Naive thymus-derived CD8-positive, alpha-beta T cell (primary cell): ENCODE data around the gene TRNT1. TPM values are rescaled to one million over a fixed set of nuclear protein-coding genes. Genes with fewer than 3 reads are reported as not detected.
A peak's percentile ranks its signal among the peaks of the same experiment; 100 is the strongest.

Experiments used
- ATAC-seq, 2 donors: fragments of 150-1000 bp; cut with Tn5 transposase in 1 of 2; sonication (Bioruptor Pico), chemical (Tn5 transposase) in 1 of 2; 1 replicate in 1 of 2; 2 replicates in 1 of 2; pipeline ENCODE4 v1.10.0; 2021; ENCODE audit warnings: mild to moderate bottlenecking in 2 of 2, moderate library complexity in 2 of 2
- POLR2A ChIA-PET: fragments of 350-600 bp; sonication (Branson Sonifier 250); formaldehyde crosslinking; loops from one replicate; lab custom pipeline; 2021; ENCODE audit warnings: antibody characterized with exemption; lab: Charles Lee
- DNase-seq, 10 donors: peaks; one replicate each; pipeline versions ENCODE4 v3.0.0 to v3.0.0-alpha.2; 2020 to 2022
- H3K27ac Mint-ChIP-seq, 10 donors: one replicate each; pipeline ENCODE4 v1.8.0; 2020 to 2022; ENCODE audit warnings: mild to moderate bottlenecking in 10 of 10, mixed read lengths in 10 of 10, moderate library complexity in 4 of 10, inconsistent platforms in 1 of 10
- H3K27me3 Mint-ChIP-seq, 5 donors: one replicate each; pipeline ENCODE4 v1.8.0; 2021 to 2022; ENCODE audit warnings: mixed read lengths in 5 of 5
- H3K36me3 Mint-ChIP-seq, 3 donors: one replicate each; pipeline ENCODE4 v1.8.0; 2020 to 2022; ENCODE audit warnings: mixed read lengths in 3 of 3, mild to moderate bottlenecking in 2 of 3, inconsistent platforms in 1 of 3
- H3K4me1 Mint-ChIP-seq, 4 donors: one replicate each; pipeline ENCODE4 v1.8.0; 2021 to 2022; ENCODE audit warnings: mixed read lengths in 4 of 4
- H3K4me3 Mint-ChIP-seq, 10 donors: one replicate each; pipeline ENCODE4 v1.8.0; 2020 to 2022; ENCODE audit warnings: mild to moderate bottlenecking in 10 of 10, mixed read lengths in 10 of 10, moderate library complexity in 6 of 10, inconsistent platforms in 1 of 10
- H3K9me3 Mint-ChIP-seq, 9 donors: one replicate each; pipeline ENCODE4 v1.8.0; 2020 to 2022; ENCODE audit warnings: mixed read lengths in 9 of 9, mild to moderate bottlenecking in 3 of 9, inconsistent platforms in 1 of 9, moderate library complexity in 1 of 9
- polyA plus RNA-seq, 3 donors: library from polyadenylated mRNA; unstranded; fragments of 300-500 nt; fragmentation: Illumina TruSeq; gene quantifications; one replicate each; pipeline ENCODE4 v1.2.3, GENCODE V29; 2021
- total RNA-seq, 8 experiments: library from RNA in 2 of 8; stranded (reverse) in 2 of 8; gene quantifications; one replicate each; pipeline ENCODE4 v1.2.3 and lab custom pipeline; 2021 to 2026

The TRNT1 gene
- total and polyA plus RNA-seq, 5 experiments from 2014 or later = 18.0 to 44.8 (median 26.4) TPM

DNA sequence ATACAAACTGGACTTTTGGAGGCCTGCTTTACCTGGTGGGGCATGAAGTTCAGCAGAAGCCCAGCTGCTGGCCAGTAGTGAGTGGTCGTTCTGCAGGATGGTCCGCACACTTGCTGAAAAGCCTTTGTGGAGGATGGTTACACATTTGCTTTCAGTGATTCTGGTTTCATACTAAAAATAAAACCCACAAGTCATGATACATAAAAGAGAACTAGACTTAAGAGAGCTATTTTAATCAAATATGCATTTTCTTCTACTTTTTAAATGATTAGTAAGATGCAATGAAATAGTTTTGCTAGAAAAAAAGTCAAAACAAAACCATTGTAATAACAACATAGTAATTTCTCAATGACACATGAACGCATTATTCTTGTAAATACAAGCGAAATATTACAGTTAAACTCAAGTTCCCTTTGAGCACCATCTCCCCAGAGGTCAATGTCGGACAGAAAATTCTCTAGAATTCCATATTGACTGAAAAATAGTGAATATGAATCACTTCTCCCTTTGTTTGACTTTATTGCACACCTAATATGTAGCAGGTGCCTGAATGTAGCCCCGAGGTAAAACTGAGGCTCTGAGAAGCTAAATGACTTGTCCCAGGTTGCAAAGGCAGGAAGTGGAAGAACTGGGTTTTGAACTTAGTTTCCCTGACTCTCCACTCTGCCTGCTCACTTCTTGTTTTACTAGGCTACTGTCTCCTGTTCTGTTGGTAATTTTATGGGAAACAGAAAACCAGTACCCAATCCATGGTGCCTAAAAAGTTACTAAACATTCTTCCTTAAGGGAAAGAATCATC, 24.9 kb upstream of the TRNT1 start:
- Mint-ChIP-seq H3K9me3 (no peaks in the 10 kb centered on the region), H3K27me3 (peaks cover 6 to 14% (median 8%) of the 10 kb centered on the region in 5 donors), H3K36me3 (no peaks in the 10 kb centered on the region), H3K4me3 (no peak overlapping the region), H3K4me1 (peaks cover 0 to 10% (median 0%) of the 10 kb centered on the region in 4 donors), H3K27ac (no peak overlapping the region)
- DNase-seq (no peak), ATAC-seq (no peak)
- POLR2A ChIA-PET = no interaction called here

DNA sequence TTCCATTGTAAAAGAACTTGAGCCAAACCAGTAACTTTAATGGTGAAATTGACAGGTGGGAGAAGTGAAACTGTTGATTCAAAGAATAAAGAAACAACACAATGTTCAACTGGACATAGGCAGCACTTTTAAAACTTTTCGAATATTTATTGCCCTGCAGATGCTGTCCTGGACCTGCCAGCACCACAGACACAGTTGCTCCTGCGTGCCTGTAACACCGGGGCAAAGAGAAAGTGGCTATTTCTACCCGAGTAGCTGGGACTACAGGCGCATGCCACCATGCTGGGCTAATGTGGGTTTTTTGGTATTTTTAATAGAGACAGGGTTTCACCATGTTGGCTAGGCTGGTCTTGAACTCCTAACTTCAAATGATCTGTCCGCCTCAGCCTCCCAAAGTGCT, 24.0 kb upstream of the TRNT1 start:
- DNase-seq (no peak), ATAC-seq (no peak)
- Mint-ChIP-seq H3K27ac (no peak overlapping the region), H3K9me3 (no peaks in the 10 kb centered on the region), H3K27me3 (peaks cover 2 to 14% (median 8%) of the 10 kb centered on the region in 5 donors), H3K4me1 (peaks cover 0 to 13% (median 0%) of the 10 kb centered on the region in 4 donors), H3K4me3 (no peak overlapping the region), H3K36me3 (no peaks in the 10 kb centered on the region)
- POLR2A ChIA-PET = no interaction called here

DNA sequence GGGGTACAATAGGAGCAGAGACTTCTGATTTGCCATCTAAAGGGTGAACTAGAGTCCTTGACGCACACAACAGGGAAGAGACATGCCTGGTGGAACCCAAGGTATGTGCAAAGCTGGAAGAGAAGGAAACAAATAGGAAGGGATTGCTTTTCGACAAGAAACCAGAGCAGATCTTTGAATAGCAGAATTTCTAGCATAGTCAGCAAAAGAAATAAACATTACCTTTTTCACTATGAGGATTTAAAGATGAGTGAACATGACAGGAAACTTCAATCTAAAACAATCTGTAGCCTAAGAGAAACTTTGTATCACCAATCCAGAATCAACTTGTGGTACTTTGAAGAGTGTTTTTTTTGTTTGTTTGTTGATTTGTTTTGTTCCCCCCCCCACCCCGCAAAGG, 21.5 kb upstream of the TRNT1 start:
- no peak for DNase-seq
- Mint-ChIP-seq H3K27ac (no peak overlapping the region), H3K4me3 (no peak overlapping the region), H3K27me3 (peaks cover 0 to 14% (median 8%) of the 10 kb centered on the region in 5 donors), H3K36me3 (no peaks in the 10 kb centered on the region), H3K4me1 (peaks cover 0 to 23% (median 0%) of the 10 kb centered on the region in 4 donors), H3K9me3 (no peaks in the 10 kb centered on the region)
- POLR2A ChIA-PET = no interaction called here
- no peak for ATAC-seq

DNA sequence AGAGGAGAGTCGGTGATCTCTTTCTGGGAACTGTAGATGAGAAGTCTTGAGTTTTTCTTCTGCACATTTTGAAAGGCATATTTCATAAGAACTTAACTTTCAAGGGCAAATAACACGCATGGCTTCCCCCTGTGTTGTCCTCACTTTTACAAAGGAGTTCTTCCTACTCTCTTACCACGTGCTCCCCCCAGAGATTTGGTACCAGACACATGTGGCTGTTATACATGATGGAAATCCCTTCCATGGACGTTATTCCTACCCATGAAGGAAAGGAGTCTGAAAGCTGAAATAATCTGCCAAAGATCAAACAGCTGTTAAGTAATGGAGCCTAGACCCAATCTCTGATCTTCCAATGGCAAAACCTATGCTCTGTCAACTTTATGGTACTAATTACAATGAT, 20.9 kb upstream of the TRNT1 start:
- H3K4me3 Mint-ChIP-seq = no peak overlapping the region
- no peaks in the 10 kb centered on the region for H3K36me3 Mint-ChIP-seq
- POLR2A ChIA-PET = no interaction called here
- DNase-seq (no peak), ATAC-seq (no peak)
- H3K4me1 Mint-ChIP-seq = peaks cover 0 to 29% (median 0%) of the 10 kb centered on the region in 4 donors
- peaks cover 0 to 14% (median 8%) of the 10 kb centered on the region in 5 donors for H3K27me3 Mint-ChIP-seq
- peak overlapping the region in 1 of 10 donors; percentile 66 for H3K27ac Mint-ChIP-seq
- no peaks in the 10 kb centered on the region for H3K9me3 Mint-ChIP-seq

DNA sequence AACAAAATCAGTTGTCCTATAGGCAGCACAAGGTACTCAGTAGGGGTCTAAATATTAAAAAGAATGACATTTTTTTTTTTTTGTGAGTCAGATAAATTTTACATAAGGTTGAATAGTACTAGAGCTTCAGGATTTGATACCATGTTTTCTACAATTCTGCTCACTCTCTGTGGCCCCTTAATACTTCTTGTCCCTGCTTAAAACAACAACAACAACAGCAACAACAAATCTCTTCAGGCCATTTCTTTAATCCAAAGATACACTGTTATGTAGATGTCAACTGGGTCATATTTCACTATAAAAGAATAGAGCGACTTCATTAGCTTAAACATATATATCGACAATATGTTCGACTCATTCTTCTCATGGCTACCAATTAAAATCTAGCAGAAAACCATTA, 19.6 kb upstream of the TRNT1 start:
- no peak overlapping the region for H3K4me3 Mint-ChIP-seq
- POLR2A ChIA-PET = no interaction called here
- H3K36me3 Mint-ChIP-seq = no peaks in the 10 kb centered on the region
- H3K4me1 Mint-ChIP-seq = peaks cover 0 to 29% (median 0%) of the 10 kb centered on the region in 4 donors
- no peak for ATAC-seq
- no peak overlapping the region for H3K27ac Mint-ChIP-seq
- DNase-seq = no peak
- H3K27me3 Mint-ChIP-seq = peaks cover 0 to 14% (median 8%) of the 10 kb centered on the region in 5 donors
- H3K9me3 Mint-ChIP-seq = no peaks in the 10 kb centered on the region

DNA sequence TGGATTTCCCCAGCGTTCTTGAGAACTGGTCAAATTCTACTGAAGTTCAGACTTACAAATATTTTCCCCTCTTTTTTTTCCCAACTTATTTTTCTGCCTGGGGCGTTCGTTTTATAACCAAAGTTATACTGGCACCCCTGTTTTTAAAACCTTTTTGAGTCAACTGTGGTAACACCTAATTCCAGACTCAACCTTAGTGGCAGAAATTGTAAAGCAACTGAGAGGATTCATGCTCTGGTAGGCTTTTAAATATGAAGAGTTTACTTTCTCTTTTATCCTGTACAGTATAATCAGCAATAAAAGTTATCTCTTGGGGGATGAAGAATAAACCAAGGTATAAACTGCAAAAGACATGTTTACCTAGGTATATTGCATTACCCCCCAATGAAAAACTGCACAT, 18.9 kb upstream of the TRNT1 start:
- POLR2A ChIA-PET = no interaction called here
- Mint-ChIP-seq H3K27ac (no peak overlapping the region), H3K4me3 (no peak overlapping the region), H3K9me3 (no peaks in the 10 kb centered on the region), H3K4me1 (peaks cover 0 to 29% (median 0%) of the 10 kb centered on the region in 4 donors), H3K36me3 (no peaks in the 10 kb centered on the region), H3K27me3 (peaks cover 0 to 14% (median 8%) of the 10 kb centered on the region in 5 donors)
- no peak for DNase-seq
- ATAC-seq = no peak

DNA sequence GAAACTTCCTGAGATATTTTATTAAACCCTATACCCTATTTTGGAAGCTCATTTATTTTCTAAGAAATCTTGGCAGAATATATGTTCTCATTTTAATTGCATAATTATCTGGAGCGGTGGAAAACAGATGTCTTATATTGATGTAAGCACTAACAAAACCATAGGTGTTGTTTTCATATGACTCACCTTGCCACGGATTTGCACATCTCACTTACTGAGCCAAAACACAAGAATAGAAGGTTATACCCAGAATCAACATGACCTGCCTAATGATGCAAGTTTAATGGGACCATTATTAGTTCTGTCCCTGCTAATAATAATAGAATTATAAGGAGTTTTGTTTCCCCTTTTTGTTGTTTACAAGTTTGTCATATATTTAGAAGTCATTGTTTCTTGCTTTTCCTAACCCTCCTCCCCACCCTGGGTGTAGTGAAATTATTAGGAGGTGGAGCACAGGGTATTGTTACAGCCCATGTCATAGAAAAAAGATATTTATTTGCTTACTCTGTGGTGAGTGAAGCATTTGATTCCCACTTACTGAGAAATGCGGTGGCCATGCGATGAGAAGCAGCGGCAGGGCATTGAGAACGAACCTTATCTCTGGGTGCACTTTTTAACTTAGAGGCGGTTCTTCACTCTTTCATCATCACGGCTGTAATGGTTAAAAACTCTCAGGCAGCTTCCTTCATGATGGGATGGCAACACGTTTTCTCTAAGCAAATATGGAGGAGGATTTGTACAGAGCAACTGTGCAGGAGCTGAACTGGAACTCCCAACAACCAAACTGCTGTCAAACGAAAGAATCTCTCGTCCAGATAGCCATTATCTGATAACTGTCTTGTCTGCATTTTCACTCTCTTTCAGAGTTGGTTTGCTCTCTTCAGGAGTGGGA, 17.1 kb upstream of the TRNT1 start:
- Mint-ChIP-seq H3K4me1 (peaks cover 0 to 29% (median 0%) of the 10 kb centered on the region in 4 donors), H3K9me3 (no peaks in the 10 kb centered on the region), H3K4me3 (peak overlapping the region in 2 of 10 donors; percentile 55 to 72), H3K27me3 (peaks cover 0 to 13% (median 8%) of the 10 kb centered on the region in 5 donors), H3K27ac (peak overlapping the region in 3 of 10 donors; percentile 42 to 85 (median 74)), H3K36me3 (no peaks in the 10 kb centered on the region)
- ATAC-seq = no peak
- DNase-seq = no peak
- POLR2A ChIA-PET = no interaction called here

DNA sequence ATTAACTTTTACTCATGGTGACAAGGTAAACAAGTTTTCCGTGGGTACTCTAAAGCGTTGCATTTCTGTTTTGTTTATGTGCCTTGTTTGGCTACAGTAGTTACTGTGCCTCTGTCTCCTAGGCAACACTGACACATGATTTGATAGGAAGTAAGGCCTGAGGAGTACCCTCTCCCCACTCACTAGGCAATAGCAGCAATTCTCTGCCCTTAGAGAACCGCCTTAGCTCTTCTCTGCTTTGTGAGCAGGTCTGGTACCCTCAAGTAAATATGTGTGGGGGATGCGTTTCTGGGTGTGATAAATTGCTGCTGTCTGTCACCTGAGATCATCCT, 16.5 kb upstream of the TRNT1 start, which contains the start of gene IL5RA:
TSS of gene IL5RA (minus strand) at position 76 of the 332 bp plus-strand sequence. CDS start 5,390 bp downstream, outside the sequence.
- Mint-ChIP-seq H3K4me1 (peaks cover 0 to 25% (median 0%) of the 10 kb centered on the region in 4 donors), H3K27ac (peak within 1 kb of the TSS in 4 of 10 donors; percentile 16 to 85 (median 58)), H3K4me3 (peak within 1 kb of the TSS in 2 of 10 donors; percentile 55 to 72), H3K36me3 (no peaks in the 10 kb centered on the region), H3K9me3 (no peaks in the 10 kb centered on the region), H3K27me3 (peaks cover 0 to 7% (median 4%) of the 10 kb centered on the region in 5 donors)
- ATAC-seq = peak in 1 of 2 donors; percentile 43
- DNase-seq = peak in 1 of 10 donors; percentile 26
- POLR2A ChIA-PET = no interaction called here

DNA sequence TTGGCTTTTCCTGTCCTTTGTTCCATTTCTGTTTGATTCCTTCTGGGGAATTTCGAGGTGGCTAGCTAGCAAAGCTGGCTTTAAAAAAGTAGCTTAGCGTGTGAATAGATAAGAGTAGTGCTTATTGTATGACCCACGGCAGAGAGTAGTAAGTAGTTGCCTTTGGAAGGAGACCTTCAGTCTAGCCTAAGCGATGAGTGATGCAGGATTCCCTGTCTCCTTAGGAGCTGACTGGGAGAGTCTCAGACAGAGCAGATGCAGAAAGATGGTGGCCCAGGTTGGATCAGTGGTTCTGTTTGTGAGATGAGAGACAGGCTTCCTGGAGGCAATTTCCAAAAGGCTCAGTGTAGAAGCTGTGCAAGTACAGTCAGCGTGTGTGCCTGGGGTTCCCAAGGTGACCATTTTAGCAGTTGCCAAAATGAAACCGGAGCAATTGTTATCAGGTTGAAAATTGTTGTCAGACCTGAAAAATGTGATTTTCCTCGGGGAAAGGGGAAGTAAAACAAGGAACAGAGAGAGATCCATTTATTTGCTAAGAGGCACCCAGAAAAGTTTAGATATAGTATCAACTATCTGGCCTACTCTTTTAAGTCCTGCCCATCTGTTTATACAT, 15.9 kb upstream of the TRNT1 start:
- POLR2A ChIA-PET = no interaction called here
- Mint-ChIP-seq H3K4me1 (peaks cover 0 to 20% (median 0%) of the 10 kb centered on the region in 4 donors), H3K9me3 (no peaks in the 10 kb centered on the region), H3K27me3 (peaks cover 0 to 2% (median 1%) of the 10 kb centered on the region in 5 donors), H3K4me3 (no peak overlapping the region), H3K27ac (peak overlapping the region in 4 of 10 donors; percentile 10 to 85 (median 45)), H3K36me3 (no peaks in the 10 kb centered on the region)
- ATAC-seq (no peak), DNase-seq (no peak)

DNA sequence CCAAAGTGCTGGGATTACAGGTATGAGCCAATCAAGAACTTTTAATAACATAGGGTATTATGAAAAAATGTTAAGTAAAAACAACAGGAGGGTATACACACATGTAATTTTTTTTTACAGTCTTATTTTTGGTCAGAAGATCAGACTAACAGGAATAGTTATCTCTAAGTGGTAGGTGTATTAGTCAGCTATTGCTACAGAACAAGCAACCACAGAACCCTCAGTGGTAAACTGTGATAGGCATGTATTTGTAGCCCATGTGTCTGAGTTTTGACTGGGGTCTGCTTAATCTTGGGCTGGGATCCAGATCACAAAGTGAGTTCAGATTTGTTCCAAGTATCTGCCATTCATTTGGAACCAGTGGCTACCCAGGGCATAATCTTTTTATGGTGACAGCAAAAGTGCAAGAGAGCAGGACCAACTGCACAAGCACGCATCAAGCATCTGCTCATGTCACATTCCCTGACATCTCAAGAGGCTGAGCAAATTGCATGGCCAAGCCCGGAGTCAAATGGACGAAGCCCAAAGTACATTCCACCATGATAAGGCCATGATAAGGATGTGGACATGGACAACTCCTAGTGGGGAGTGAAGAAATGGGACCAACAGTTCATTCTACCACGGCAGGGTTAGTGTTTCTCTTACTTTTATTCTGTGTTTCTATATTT, 13.6 kb upstream of the TRNT1 start:
- H3K27me3 Mint-ChIP-seq = peaks cover 0 to 2% (median 0%) of the 10 kb centered on the region in 5 donors
- ATAC-seq = no peak
- H3K27ac Mint-ChIP-seq = no peak overlapping the region
- POLR2A ChIA-PET = no interaction called here
- peaks cover 0 to 16% (median 0%) of the 10 kb centered on the region in 4 donors for H3K4me1 Mint-ChIP-seq
- no peaks in the 10 kb centered on the region for H3K36me3 Mint-ChIP-seq
- H3K9me3 Mint-ChIP-seq = no peaks in the 10 kb centered on the region
- no peak for DNase-seq
- H3K4me3 Mint-ChIP-seq = no peak overlapping the region

DNA sequence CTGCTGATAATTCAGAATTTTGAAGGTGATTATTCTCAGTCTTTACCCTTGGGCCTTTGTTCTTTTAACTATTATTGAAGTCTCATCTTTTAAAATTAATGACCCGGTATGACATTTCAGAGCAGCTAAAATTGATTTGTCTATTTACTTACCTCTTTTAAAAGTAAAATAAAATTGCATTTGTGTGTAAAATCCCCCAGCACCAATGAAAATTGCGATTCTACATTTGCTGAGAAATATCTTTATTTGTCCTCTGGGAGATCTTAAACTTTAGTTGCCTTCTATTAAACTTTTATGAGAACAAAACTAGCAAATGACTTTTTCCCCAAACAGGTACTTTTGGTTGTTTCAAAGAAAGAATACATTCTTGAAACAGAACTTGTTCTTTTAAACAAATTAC, 9.1 kb upstream of the TRNT1 start:
- POLR2A ChIA-PET = no interaction called here
- H3K4me3 Mint-ChIP-seq = no peak overlapping the region
- H3K27ac Mint-ChIP-seq = no peak overlapping the region
- H3K27me3 Mint-ChIP-seq = peaks cover 0 to 2% (median 0%) of the 10 kb centered on the region in 5 donors
- no peaks in the 10 kb centered on the region for H3K36me3 Mint-ChIP-seq
- ATAC-seq = no peak
- no peak for DNase-seq
- H3K4me1 Mint-ChIP-seq = no peaks in the 10 kb centered on the region
- H3K9me3 Mint-ChIP-seq = no peaks in the 10 kb centered on the region

DNA sequence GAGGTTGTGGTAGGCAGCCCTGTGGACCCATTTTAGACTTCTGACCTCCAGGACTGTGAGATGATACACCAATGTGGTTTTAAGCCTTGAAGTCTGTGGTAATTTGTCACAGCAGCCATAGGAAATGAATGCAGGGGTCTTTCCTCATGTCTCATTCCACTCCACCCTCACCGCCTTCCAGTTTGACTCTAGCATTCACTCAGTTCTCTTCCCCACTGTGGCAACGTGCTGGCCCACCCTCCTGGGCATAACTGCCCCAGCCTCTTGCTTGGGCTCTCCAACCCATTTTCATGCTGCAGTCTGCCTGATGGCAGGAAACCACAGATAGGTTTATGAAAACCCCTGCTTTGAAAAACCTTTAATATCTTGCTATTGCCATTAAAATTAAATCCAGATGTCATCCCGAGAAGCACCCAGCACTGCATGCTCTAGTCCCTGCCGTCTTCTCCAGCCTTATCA, 7.3 kb upstream of the TRNT1 start:
- Mint-ChIP-seq H3K9me3 (no peaks in the 10 kb centered on the region), H3K4me3 (no peak overlapping the region), H3K27me3 (peaks cover 0 to 2% (median 0%) of the 10 kb centered on the region in 5 donors), H3K36me3 (no peaks in the 10 kb centered on the region), H3K27ac (peak overlapping the region in 2 of 10 donors; percentile 58 to 60), H3K4me1 (no peaks in the 10 kb centered on the region)
- ATAC-seq = no peak
- POLR2A ChIA-PET = no interaction called here
- DNase-seq = no peak
